SU-DHL-6 (cell line): Measurements from ENCODE around the gene AKIRIN2.

Source experiments
- H2AFZ ChIP-seq: fragments of 200-600 bp; sonication (generic); 2 replicates; pipeline ENCODE4 v1.6.1; 2014; ENCODE audit warnings: low read depth, mild to moderate bottlenecking, moderate library complexity, mixed read lengths, antibody characterized with exemption, low read length; ENCODE audit not compliant: severe bottlenecking
- H3F3A ChIP-seq: fragments of 200-600 bp; shearing (Covaris generic); 2 replicates; pipeline ENCODE4 v1.6.0; 2016; ENCODE audit warnings: antibody characterized with exemption, mild to moderate bottlenecking; ENCODE audit not compliant: insufficient read depth
- H3K27ac ChIP-seq: fragments of 200-600 bp; sonication (generic); 2 replicates; pipeline ENCODE4 v1.5.1; 2016; ENCODE audit warnings: low read depth, mild to moderate bottlenecking, low read length, moderate library complexity, mixed read lengths
- H3K27me3 ChIP-seq: fragments of 200-600 bp; sonication (generic), shearing (Covaris generic); 2 replicates; pipeline ENCODE4 v1.6.0; 2014; ENCODE audit warnings: mild to moderate bottlenecking, low read length
- H3K36me3 ChIP-seq: fragments of 200-600 bp; sonication (generic); 2 replicates; pipeline ENCODE4 v1.6.1; 2014; ENCODE audit warnings: mild to moderate bottlenecking, low read length, mixed read lengths
- H3K4me2 ChIP-seq: fragments of 300-600, 200-600 bp; shearing (Covaris generic), sonication (generic); 2 replicates; pipeline ENCODE4 v1.6.0; 2014; ENCODE audit warnings: low read length, low read depth, mild to moderate bottlenecking; ENCODE audit not compliant: poor library complexity, severe bottlenecking
- H3K4me3 ChIP-seq: fragments of 200-600 bp; sonication (generic); 2 replicates; pipeline ENCODE4 v1.5.1; 2014; ENCODE audit warnings: antibody characterized with exemption, low read length, mild to moderate bottlenecking, mixed read lengths; ENCODE audit not compliant: insufficient read depth, poor library complexity, severe bottlenecking
- H3K79me2 ChIP-seq: fragments of 200-600 bp; sonication (generic); 2 replicates; pipeline ENCODE4 v1.6.1; 2014; ENCODE audit warnings: mild to moderate bottlenecking, low read length, moderate library complexity; ENCODE audit not compliant: insufficient read depth
- H3K9ac ChIP-seq: fragments of 200-600 bp; sonication (generic); 2 replicates; pipeline ENCODE4 v1.7.0; 2014; ENCODE audit warnings: mild to moderate bottlenecking, low read length
- H3K9me2 ChIP-seq: fragments of 200-600 bp; sonication (generic); replicated peaks from 2 replicates; pipeline ENCODE4 v1.6.1; 2014; ENCODE audit warnings: low read length; ENCODE audit not compliant: insufficient read depth
- H3K9me3 ChIP-seq: fragments of 200-600 bp; sonication (generic); 2 replicates; pipeline ENCODE4 v1.6.1; 2014; ENCODE audit warnings: low read length, mixed read lengths; ENCODE audit not compliant: insufficient read depth
- H4K20me1 ChIP-seq: fragments of 200-600 bp; sonication (generic); 2 replicates; pipeline ENCODE4 v1.6.1; 2014; ENCODE audit warnings: low read depth, mild to moderate bottlenecking, antibody characterized with exemption, low read length, moderate library complexity, mixed read lengths
- EZH2phosphoT487 ChIP-seq: fragments of 200-600 bp; sonication (generic), shearing (Covaris generic); conservative IDR thresholded peaks from 2 replicates; pipeline ENCODE4 v1.6.1; 2018; ENCODE audit warnings: mild to moderate bottlenecking, antibody characterized with exemption, low read length, moderate library complexity, mixed read lengths
- TF ChIP-seq, protein P1 (sequence below): fragments of 200-600 bp; sonication (generic); IDR thresholded peaks from one replicate; pipeline ENCODE4 v1.5.1; 2017; ENCODE audit warnings: antibody characterized with exemption, mild to moderate bottlenecking, low read length, moderate library complexity; ENCODE audit not compliant: insufficient read depth, poor library complexity, severe bottlenecking

Gene AKIRIN2

DNA sequence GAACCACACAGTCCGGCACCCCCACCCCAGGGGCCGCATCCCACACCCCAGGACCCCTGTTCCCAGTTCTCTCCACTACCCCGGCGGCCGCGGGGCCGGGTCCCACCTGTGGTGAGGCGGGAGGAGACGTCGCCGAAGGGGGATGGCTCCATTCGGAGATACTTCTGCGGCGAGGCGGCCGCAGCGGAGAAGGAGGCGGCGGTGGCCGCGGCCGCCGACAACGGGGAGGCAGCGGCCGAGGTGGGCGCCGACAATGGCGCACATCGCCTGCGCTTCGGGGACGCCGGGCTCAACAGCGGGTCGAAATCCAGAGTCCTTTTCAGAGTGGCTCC, 723 bp downstream of the AKIRIN2 start:
- no peaks in the 10 kb centered on the region for H3K9me2 ChIP-seq
- H3K27ac ChIP-seq = peak overlapping the region; percentile 92
- peaks cover 57% of the 10 kb centered on the region for H3K79me2 ChIP-seq
- no peaks in the 10 kb centered on the region for H3K9me3 ChIP-seq
- H3K36me3 ChIP-seq = peaks cover 24% of the 10 kb centered on the region
- H2AFZ ChIP-seq = no peak overlapping the region
- peak overlapping the region; percentile 89 for H3K4me3 ChIP-seq
- peaks cover 35% of the 10 kb centered on the region for H4K20me1 ChIP-seq
- peak overlapping the region; percentile 97 for H3K4me2 ChIP-seq
- TF ChIP-seq, protein P1, sequence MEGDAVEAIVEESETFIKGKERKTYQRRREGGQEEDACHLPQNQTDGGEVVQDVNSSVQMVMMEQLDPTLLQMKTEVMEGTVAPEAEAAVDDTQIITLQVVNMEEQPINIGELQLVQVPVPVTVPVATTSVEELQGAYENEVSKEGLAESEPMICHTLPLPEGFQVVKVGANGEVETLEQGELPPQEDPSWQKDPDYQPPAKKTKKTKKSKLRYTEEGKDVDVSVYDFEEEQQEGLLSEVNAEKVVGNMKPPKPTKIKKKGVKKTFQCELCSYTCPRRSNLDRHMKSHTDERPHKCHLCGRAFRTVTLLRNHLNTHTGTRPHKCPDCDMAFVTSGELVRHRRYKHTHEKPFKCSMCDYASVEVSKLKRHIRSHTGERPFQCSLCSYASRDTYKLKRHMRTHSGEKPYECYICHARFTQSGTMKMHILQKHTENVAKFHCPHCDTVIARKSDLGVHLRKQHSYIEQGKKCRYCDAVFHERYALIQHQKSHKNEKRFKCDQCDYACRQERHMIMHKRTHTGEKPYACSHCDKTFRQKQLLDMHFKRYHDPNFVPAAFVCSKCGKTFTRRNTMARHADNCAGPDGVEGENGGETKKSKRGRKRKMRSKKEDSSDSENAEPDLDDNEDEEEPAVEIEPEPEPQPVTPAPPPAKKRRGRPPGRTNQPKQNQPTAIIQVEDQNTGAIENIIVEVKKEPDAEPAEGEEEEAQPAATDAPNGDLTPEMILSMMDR = no peak
- no peak for TF ChIP-seq EZH2phosphoT487
- H3F3A ChIP-seq = peaks cover 12% of the 10 kb centered on the region
- no peaks in the 10 kb centered on the region for H3K27me3 ChIP-seq
- H3K9ac ChIP-seq = peak overlapping the region; percentile 92

DNA sequence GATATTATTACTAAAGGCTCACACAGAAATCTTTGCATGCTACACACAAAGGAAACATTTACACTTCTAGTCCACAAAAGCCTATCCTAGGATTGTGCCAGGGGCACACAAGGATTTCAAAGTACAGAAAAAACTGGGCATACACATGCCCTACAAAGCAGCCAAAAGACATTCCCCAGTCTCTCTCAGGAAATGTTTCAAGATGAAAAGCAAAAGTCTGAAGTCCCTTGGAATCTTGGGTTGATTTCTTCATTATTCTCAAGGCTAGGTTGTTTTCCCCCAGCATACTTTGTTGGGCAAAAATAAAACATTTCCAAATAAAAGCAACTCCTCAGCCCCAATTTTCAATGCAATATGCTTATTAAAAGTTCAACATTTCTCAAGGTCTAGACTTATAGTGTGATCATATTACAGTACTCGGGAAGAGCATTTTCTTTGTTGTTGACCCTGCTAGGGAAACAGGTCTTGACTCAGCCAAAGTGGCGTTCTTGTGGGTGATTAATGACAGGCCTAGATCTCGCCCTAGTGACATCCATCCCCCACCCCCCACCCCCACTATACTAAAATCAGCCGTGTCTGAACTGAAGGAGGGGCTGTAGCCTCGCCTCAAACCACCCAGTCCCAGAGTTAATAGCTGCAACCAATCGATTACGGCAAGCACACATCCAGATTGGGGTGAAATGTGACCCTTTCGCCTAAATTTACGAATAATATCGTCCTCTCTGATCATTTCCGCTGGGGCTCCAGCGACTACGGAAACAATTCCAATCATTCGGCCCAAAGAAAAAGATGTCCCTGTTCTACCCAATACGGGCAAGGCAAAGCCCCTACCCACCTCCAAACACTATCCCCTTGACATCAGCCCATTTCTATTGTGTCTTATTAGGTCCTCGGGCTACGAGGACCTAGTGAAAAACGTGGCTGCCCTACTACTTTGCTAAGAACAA, 1.4 kb downstream of the AKIRIN2 start:
- no peak overlapping the region for H2AFZ ChIP-seq

DNA sequence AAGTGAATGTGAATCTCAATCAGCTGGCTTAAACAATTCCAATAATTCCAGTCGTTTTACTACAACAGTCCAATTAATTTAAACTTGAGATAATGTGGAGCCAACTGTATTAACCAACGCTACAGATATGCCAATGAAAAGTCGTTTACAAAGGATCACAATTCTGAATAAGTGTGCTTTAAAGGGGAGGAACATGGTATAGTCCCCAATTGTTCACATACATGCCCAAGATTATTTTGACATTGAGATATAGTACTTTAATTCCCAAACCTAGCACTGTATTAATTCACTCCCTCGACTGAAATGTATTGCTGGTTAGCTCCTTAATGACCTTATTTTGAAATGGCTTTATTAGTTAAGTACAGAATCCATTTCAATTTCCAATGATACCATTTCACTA, 2.5 kb downstream of the AKIRIN2 start:
- Histone ChIP-seq H3K4me3 (peak overlapping the region; percentile 89), H3K36me3 (peaks cover 29% of the 10 kb centered on the region), H2AFZ (no peak overlapping the region), H3K9ac (peak overlapping the region; percentile 92), H3K9me3 (no peaks in the 10 kb centered on the region), H3K27me3 (no peaks in the 10 kb centered on the region), H3K79me2 (peaks cover 74% of the 10 kb centered on the region), H3K9me2 (no peaks in the 10 kb centered on the region), H3K4me2 (peak overlapping the region; percentile 97), H3F3A (peaks cover 12% of the 10 kb centered on the region), H4K20me1 (peaks cover 44% of the 10 kb centered on the region), H3K27ac (peak overlapping the region; percentile 92; the same call in 1 of the 2 replicates)
- no peak for TF ChIP-seq EZH2phosphoT487
- TF ChIP-seq, protein P1 = no peak

More for the DNA sequence above, 1.4 kb downstream of the AKIRIN2 start:
- Histone ChIP-seq H3K27ac (peak overlapping the region; percentile 92), H3K9me2 (no peaks in the 10 kb centered on the region), H3K36me3 (peaks cover 24% of the 10 kb centered on the region), H3K9ac (peak overlapping the region; percentile 92), H3K79me2 (peaks cover 63% of the 10 kb centered on the region), H3K9me3 (no peaks in the 10 kb centered on the region), H3K4me3 (peak overlapping the region; percentile 89), H3K4me2 (peak overlapping the region; percentile 97), H3F3A (peaks cover 11% of the 10 kb centered on the region), H3K27me3 (no peaks in the 10 kb centered on the region), H4K20me1 (peaks cover 35% of the 10 kb centered on the region)
- TF ChIP-seq, protein P1 = no peak
- no peak for TF ChIP-seq EZH2phosphoT487
